HepG2 (cell line): ENCODE data around the gene HILPDA. TPM values are rescaled to one million over a fixed set of nuclear protein-coding genes. Genes with fewer than 3 reads are reported as not detected.
A peak's percentile ranks its signal among the peaks of the same experiment; 100 is the strongest.
"Not testable (repeated sequence)": the region's sequence is repeated elsewhere in the genome, so short reads cannot be mapped to it uniquely, and the experiment has no call there.

ENCODE experiments used
- ATAC-seq: fragments of 200-7000 bp; cut with Tn5 transposase; 3 replicates; pipeline ENCODE4 v1.9.1; 2020; ENCODE audit warnings: mild to moderate bottlenecking, moderate library complexity
- BruUV-seq: library from RNA; stranded (reverse); fragments of 400-500 nt; replicated peaks from 2 replicates; lab custom pipeline; 2021; lab: Mats Ljungman, UMichigan
- CTCF ChIA-PET: fragments of 300-600 bp; formaldehyde crosslinking; extraction: SDS; loops from one replicate; lab custom pipeline; 2021; ENCODE audit warnings: low total read pairs, inconsistent platforms, low intra/inter-chr PET ratio; lab: Yijun Ruan, JAX
- POLR2A ChIA-PET: fragments of 350-600 bp; sonication (Branson Sonifier 250); formaldehyde crosslinking; loops from one replicate; lab custom pipeline; 2020; ENCODE audit warnings: antibody characterized with exemption, inconsistent platforms; lab: Yijun Ruan, JAX
- DNase-seq: peaks from one replicate; pipeline ENCODE4 v3.0.0-alpha.2; 2015; ENCODE audit warnings: low spot score
- FAIRE-seq: peaks from 3 replicates; lab custom pipeline; 2011; peaks lifted over from hg19 to GRCh38; lab: Jason Lieb, UNC
- H2AFZ ChIP-seq: one replicate; pipeline ENCODE4 v1.6.1; 2011; ENCODE audit warnings: low read length, inconsistent platforms
- H3K27ac ChIP-seq: fragments of 300-600 bp; 3 replicates; pipeline ENCODE4 v1.8.0; 2011; ENCODE audit warnings: mixed run types, mild to moderate bottlenecking, mixed read lengths, low read length, inconsistent platforms; ENCODE audit not compliant: insufficient read depth; ENCODE audit errors: extremely low read length
- H3K27me3 ChIP-seq, 2 experiments: fragments of 200-600 bp in 1 of 2; 2 replicates in 1 of 2; 3 replicates in 1 of 2; pipeline versions ENCODE4 v1.6.0 to v1.8.0; 2011; ENCODE audit warnings: low read length in 2 of 2, mild to moderate bottlenecking in 2 of 2, moderate library complexity in 2 of 2, inconsistent platforms in 1 of 2; ENCODE audit not compliant: insufficient read depth in 2 of 2, control insufficient read depth in 1 of 2
- H3K36me3 ChIP-seq, 2 experiments: fragments of 200-600 bp in 1 of 2; replicated peaks in 1 of 2; 2 replicates in 1 of 2; 3 replicates in 1 of 2; pipeline versions ENCODE4 v1.5.1 to v1.8.0; 2011; ENCODE audit warnings: low read length in 2 of 2, inconsistent platforms in 1 of 2; ENCODE audit not compliant: insufficient read depth in 2 of 2, control insufficient read depth in 1 of 2
- H3K4me1 ChIP-seq: 2 replicates; pipeline ENCODE4 v1.5.1; 2012; ENCODE audit warnings: low read length, inconsistent platforms; ENCODE audit not compliant: insufficient read depth
- H3K4me2 ChIP-seq: 2 replicates; pipeline ENCODE4 v1.6.0; 2011; ENCODE audit warnings: low read depth, low read length, inconsistent platforms
- H3K4me3 ChIP-seq, 3 experiments: fragments of 200-600 bp in 1 of 3; sonication (generic), shearing (Covaris generic) in 1 of 3; replicated peaks in 1 of 3; 2 replicates each; pipeline ENCODE4 v1.5.1; 2011 to 2016; ENCODE audit warnings: low read length in 3 of 3, inconsistent platforms in 2 of 3, low read depth in 2 of 3, mild to moderate bottlenecking in 2 of 3, control low read depth in 1 of 3, mixed read lengths in 1 of 3; ENCODE audit not compliant: insufficient read depth in 1 of 3
- H3K79me2 ChIP-seq: one replicate; pipeline ENCODE4 v1.6.1; 2011; ENCODE audit warnings: low read length, inconsistent platforms; ENCODE audit not compliant: insufficient read depth
- H3K9ac ChIP-seq: 2 replicates; pipeline ENCODE4 v1.6.0; 2011; ENCODE audit warnings: mild to moderate bottlenecking, low read depth, low read length, inconsistent platforms; ENCODE audit not compliant: insufficient read depth
- H3K9me3 ChIP-seq: 2 replicates; pipeline ENCODE4 v1.5.1; 2012; ENCODE audit warnings: mild to moderate bottlenecking, low read length
- H4K20me1 ChIP-seq: 2 replicates; pipeline ENCODE4 v1.6.0; 2011; ENCODE audit warnings: inconsistent platforms, mild to moderate bottlenecking, low read length, moderate library complexity; ENCODE audit not compliant: insufficient read depth
- LCORL ChIP-seq, 2 experiments: fragments of 450-650 bp in 1 of 2; sonication (generic) in 1 of 2; formaldehyde crosslinking in 1 of 2; IDR thresholded peaks; 2 replicates each; pipeline versions ENCODE4 v1.5.0 to v1.6.1; 2017 to 2020; ENCODE audit warnings: antibody characterized with exemption in 1 of 2, missing genetic modification reagents in 1 of 2
- WGBS: methylation state at CpG from one replicate; pipeline ENCODE4 v1.1.6; 2017; ENCODE audit warnings: low lambda C conversion rate; 5-methylcytosine and 5-hydroxymethylcytosine counted together
- in situ Hi-C: cut with HindIII; loops from 2 replicates; pipeline ENCODE4 v1.10.0; 2017; ENCODE audit warnings: low pct_unique_long_range_greater_than_20kb; ENCODE audit not compliant: extremely low pct_ligation_motif_present
- intact Hi-C: fragments of 100-400 bp; cut with micrococcal nuclease; formaldehyde crosslinking; loops from one replicate; pipeline ENCODE4 v1.10.0; 2022; ENCODE audit not compliant: unreplicated experiment
- polyA plus RNA-seq, 8 experiments: library from polyadenylated mRNA; depleted of rRNA in 3 of 8; stranded (reverse) in 7 of 8; unstranded in 1 of 8; fragments of >200 nt; fragmentation: Illumina TruSeq in 4 of 8; extraction: Trizol in 4 of 8; gene quantifications; 2 replicates each; pipeline versions ENCODE4 v1.2.1 to v1.2.3, GENCODE V29; 2011 to 2016; ENCODE audit warnings: low read depth in 4 of 8, missing spikeins in 1 of 8, mixed read lengths in 1 of 8; ENCODE audit not compliant: insufficient read depth in 1 of 8
- total RNA-seq, 5 experiments: library from RNA; depleted of rRNA; stranded (reverse); fragments of >200 nt; fragmentation: Illumina TruSeq; extraction: Trizol; gene quantifications; 2 replicates each; pipeline ENCODE4 v1.2.3, GENCODE V29; 2016; ENCODE audit warnings: low read depth in 1 of 5

Gene HILPDA
- total and polyA plus RNA-seq, 2 of the 13 experiments (the other 11 are each of a cell fraction or from before 2014, with no cell fraction given) = 11.1 to 44.0 TPM

GRCh38 chr7:128479082-128479481 is 23.4 kb downstream of the HILPDA start:
- ATAC-seq; TF ChIP-seq LCORL (CRISPR knock-in tag; IDR thresholded peaks at IDR 0.05): not testable (repeated sequence)
- 0 out of 2 replicates have a peak, but pooled peaks have one; percentile 27 for TF ChIP-seq LCORL (IDR thresholded peaks at IDR 0.05)
- TF ChIP-seq, all 625 proteins: peak for 1; not testable (repeated sequence) for 624
- peaks cover 5 to 20% of the 10 kb centered on the region in 2 experiments; a peak in 3 of 5 replicates for H3K36me3 ChIP-seq
- H2AFZ ChIP-seq, H3K4me2 ChIP-seq, BruUV-seq, H3K9me3 ChIP-seq, H3K27ac ChIP-seq, H3K4me3 ChIP-seq, H4K20me1 ChIP-seq, DNase-seq, CTCF ChIA-PET, H3K27me3 ChIP-seq, POLR2A ChIA-PET, in situ Hi-C loops, H3K9ac ChIP-seq: not testable (repeated sequence)
- intact Hi-C loops = loop anchor here (5.0 kb wide), 1 partner anchor 53 kb away; no protein-coding TSS in a partner anchor
- peaks cover 13% of the 10 kb centered on the region for H3K79me2 ChIP-seq
- H3K4me1 ChIP-seq = peaks cover 16% of the 10 kb centered on the region
- WGBS = 95% methylated on average over 4 of the region's 4 CpGs
- FAIRE-seq = peak; percentile 52

- not testable (repeated sequence) for FAIRE-seq, BruUV-seq
Measured at GRCh38 chr7:128488134-128488533, 32.5 kb downstream of the HILPDA start.

More at GRCh38 chr7:128488134-128488533, 32.5 kb downstream of the HILPDA start:
- H3K4me3 ChIP-seq, POLR2A ChIA-PET, in situ Hi-C loops, H3K4me2 ChIP-seq, H3K27ac ChIP-seq, CTCF ChIA-PET, DNase-seq, H3K27me3 ChIP-seq, H3K4me1 ChIP-seq, H3K9me3 ChIP-seq, H3K9ac ChIP-seq, H3K79me2 ChIP-seq, H2AFZ ChIP-seq, H3K36me3 ChIP-seq, intact Hi-C loops, ATAC-seq, H4K20me1 ChIP-seq: not testable (repeated sequence)
- 97% methylated on average over 6 of the region's 6 CpGs for WGBS
